Hematopoietic multipotent progenitor cell treated with erythropoietin and hydrocortisone succinate and interleukin-3 and kit ligand, for 8 days (in vitro differentiated cells): ENCODE measurements around the gene CSF1.
"Not testable (repeated sequence)": the region's sequence is repeated elsewhere in the genome, so short reads cannot be mapped to it uniquely, and the experiment has no call there.

Experiments
- DNase-seq: peaks from one replicate; pipeline ENCODE4 v3.0.0-alpha.2; 2015

Gene CSF1

DNA sequence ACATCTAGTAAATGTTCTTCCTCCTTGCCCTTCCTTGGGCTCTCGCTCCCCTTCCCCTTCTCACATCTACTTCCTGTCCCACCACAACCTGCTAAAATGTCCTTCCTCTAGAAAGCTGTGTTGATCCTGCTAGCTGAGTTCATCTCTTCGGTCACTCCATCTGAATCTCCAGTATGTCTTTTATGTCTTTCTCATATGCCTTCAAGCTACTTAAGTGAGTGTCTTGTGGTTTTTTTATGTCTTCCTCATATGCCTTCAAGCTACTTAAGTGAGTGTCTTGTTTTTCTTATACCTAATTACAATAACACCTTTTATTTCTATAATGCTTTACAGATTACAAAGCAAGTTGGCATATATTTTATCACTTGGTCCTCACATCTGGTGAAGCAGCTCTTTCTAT, 33.9 kb downstream of the CSF1 start:
- DNase-seq: no peak

DNA sequence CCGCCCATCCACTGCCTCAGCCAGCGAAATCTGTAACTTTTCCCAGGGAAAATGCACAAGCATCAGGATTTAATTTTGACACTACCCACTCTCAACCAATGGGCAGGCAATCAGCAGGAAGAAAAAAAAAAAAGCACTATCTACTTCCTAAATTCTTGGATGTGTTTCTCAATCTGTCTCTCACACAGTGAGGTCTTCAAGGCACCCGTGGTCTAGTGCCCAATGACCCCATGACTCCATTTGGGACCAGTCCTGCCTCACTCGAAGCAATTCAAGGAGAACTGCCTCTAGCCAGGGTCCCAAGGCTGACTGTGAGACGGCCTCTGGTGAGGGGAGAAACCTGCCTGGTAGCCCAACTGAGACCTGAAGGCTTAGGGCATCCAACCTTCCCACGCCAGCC, 35.9 kb downstream of the CSF1 start:
- no peak for DNase-seq

DNA sequence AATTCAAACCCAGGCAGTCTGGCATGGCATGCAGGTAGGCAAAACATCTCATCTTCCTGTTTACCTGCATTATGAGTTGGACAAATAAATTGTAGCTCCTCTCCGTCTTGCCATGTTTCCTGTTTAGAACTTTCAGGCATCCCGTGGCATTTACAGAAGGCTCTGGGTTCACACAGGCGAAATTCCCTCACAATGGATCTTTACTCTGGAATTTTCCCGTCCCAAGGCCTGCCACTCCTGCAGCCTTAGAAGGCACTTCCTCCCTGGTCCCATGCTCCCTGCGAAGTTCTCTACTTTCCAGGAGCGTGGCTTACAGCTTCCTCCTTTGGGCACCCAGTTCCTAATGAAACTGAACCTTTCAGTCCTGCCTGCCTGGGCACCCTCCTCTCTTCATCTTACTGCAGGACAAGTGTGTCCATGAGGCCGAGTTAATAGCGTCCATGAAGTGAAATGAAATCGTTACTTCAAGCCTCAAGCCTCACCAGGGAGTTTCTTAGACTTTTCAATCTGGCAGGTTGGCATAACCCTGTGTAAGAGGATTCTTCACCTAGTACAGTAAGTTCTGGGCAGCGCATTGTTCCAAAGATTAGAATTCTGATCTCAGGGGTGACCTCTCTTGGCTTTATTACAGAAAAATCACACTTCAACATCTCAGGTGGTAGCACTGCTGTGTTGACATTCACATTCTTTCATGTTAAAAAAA, 37.1 kb downstream of the CSF1 start:
- DNase-seq: no peak

DNA sequence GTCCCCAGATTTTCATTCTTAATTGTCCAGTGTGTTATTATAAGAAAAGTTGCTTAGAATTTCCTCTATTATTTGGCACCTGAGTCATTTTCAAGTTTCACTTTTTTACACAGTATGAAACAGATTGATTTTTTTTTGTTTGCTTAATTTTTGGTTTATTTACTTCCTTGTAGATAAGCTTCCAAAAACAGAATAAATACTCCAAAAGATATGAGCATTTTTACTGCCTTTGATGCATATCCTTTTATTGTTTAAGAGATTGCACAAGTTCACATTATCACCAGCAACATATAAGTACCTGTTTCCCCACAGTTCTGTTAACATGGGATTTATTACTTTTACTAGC, 37.6 kb downstream of the CSF1 start:
- no peak for DNase-seq

DNA sequence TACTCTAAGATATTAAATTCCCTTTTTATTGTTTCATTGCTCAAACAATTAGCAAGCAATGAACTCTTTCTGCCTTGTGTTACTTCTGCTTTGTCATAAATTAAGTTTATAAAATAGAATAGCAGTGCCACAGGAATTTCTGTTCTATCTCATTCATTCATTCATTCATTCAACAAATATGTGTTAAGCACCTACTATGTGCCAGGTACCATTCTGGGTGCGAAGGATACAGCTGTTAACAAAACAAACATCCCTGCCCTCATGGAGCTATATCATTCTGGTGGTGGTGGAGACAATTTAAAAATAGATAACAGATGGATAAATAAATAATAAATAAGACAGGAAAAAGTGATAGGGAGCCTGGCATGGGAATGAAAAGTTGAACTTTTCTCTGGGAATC, 39.4 kb downstream of the CSF1 start:
- no peak for DNase-seq

DNA sequence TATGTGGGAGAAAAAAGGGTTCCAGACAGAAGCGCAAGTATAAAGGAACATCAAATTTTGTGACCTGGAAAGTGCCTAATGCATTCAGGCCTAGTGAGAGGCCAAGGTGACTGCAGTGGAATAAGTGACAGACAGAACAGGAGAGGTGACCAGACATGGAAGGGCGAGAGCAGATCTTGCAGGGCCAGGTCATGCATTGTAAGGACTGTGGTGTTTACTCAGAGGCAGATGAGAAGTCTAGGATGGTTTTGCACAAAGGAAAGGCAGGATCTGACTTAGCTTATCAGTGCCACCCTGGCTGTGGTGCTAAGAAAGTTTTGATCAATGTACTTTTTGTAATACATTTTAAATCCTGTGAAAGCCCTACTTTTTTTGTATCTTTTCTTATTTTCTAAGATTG, 39.9 kb downstream of the CSF1 start:
- no peak for DNase-seq

DNA sequence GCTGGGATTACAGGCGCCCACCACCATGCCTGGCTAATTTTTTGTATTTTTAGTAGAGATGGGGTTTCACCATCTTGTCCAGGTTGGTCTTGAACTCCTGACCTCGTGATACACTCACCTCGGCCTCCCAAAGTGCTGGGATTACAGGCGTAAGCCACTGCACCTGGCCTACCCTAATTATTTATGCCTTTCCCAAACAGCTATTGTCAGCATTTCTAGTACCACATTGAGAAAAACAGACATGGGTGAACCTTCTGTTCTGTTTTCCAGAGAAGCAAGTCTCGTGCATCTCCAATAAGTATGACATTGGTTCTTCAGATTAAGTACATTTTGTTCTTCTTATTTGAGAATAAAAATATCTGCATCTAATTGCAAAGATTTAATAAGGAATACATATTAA, 40.9 kb downstream of the CSF1 start:
- not testable (repeated sequence) for DNase-seq

DNA sequence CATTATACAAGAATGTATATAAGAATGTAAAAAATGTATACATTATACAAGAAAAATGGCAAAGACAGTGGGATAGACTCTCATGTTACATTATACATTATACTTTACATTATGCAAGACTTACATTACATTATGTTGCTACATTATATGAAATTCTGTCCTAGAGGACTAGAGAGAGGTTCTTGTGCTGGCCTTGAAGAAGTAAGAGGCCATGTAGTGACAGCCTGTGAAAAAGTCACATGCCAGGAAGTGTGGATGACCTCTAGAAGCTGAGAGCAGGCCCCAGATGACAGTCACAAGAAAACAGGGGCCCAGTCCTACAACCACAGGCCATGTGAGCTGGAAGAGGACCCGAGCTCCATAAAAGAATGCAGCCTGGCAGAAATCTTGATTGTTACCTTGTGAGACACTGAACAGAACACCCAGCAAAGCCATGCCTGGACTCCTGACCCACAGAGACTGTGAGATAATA, 43.4 kb downstream of the CSF1 start:
- DNase-seq: no peak

DNA sequence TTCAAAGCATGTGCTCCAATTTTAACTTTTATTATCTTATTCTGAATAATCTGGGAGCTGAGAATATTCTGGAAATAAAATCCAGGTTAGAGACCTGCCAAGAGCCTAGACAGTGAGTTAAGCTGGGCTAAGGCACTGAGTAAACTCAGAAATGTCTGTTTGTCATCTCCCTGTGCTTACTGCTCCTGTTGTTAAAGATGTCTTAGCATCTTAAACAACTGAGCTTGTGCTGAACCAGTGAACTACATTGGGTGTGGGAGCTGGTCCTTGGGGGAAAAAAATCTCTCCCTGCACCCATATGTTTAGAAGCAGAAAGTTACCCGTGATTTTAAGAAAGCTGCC, 49.0 kb downstream of the CSF1 start:
- DNase-seq: no peak

DNA sequence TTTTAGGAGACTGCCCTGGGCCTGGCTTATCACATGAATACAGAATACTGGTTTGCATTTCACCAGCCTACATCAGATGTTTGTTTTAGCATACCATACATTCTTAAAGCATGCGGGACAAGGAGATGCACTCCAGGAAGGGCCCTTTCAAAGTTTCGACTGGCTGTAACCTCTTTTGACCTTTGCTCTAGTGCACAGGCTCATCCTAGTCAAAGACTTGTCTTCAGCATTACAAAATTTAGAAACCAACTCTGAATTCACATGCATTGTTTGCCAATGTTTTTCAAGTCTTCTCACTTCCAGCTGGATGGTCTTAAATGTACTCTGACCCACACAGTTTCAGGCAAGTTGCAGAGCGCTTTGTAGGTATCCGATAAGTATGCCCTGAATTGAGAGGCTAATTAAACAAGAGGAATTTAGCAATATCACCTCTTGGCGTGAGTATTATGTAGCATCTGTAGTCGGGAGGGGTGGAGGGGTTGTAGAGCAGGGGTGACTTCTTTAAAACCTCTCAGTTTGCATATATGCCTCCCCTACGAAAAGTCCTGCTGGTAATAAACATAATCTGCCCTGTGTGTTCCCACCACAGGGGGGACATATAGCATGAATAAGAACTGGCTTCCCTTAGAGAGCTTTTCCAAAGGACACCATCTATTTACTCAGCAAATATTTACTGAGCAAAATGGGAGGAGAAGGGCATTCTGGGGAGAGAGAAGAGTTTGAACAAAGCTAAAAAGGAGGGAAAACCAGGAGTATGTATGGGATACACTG, 49.5 kb downstream of the CSF1 start:
- DNase-seq: no peak

DNA sequence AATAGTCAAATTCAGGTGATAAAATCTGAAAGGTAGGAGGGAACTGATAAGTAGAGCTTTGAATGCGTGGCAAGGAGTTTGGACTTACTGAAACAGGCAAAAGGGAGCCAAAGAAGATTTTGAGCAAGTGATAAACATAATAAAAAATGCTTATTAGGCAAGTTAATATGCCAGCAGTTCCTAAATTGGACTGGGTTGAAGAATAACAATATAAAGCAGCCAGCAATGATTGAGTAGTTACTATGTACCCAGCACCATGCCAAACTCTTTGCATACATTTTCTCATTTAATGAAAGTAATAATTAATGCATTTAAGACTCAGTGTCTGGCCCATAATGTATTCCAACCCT, 50.1 kb downstream of the CSF1 start:
- DNase-seq: no peak

DNA sequence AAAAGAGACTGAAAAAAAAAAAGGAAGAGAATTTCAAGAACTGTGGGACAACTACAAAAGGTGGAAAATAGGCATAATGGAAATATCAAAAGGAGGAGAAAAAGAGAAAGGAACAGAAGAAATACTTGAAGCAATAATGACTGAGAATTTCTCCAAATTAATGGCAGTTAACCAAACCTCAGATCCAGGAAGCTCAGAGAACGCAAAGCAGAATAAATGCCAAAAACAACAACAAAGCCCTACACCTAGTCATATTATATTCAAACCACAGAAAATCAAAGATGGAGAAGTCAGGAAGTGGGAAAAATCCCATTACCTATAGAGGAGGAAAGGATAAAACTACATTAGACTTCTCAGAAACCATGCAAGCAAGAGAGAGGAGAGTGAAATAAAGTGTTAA, 53.2 kb downstream of the CSF1 start:
- no peak for DNase-seq

DNA sequence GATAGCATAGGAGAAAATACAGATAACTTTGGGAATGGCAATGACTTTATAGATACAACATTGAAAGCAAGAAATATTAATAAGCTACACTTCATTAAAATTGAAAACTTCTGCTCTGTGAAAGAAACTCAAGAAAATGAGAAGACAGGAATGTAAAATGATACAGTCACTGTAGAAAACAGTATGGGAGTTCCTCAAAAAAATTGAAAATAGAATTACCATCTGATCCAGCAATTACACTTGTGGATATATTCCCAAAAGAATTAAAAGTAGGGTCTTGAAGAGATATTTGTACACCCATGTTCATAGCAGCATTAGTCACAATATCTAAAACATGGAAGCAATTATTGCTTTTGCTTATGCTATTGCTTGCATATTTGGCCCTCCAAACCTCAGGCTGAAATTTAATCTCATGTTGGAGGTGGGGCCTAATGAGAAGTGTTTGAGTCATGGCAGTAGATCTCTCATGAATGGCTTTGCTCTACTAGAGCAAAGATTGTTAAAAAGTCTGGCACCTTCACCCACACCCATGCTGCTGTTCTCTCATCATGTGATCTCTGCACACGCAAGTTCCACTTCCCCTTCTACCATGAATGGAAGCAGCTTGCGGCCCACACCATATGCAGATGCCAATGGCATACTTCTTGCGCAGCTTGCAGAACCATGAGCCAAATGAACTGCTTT, 58.6 kb downstream of the CSF1 start:
- DNase-seq: no peak

DNA sequence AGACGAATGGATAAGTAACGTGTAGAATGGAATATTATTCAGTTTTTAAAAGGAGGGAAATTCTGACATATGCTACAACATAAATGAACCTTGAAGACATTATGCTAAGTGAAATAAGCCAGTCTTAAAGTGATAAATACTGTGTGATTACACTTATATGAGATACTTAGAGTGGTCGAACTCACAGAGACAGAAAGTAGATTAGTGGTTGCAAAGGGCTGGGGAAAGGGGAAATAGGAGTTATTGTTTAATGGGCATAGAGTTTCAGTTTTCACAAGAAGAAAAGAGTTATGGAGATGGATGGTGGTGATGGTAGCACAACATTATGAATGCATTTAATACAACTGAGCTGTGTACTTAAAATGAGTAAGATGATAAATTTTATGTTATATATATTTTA, 59.3 kb downstream of the CSF1 start:
- DNase-seq: no peak

DNA sequence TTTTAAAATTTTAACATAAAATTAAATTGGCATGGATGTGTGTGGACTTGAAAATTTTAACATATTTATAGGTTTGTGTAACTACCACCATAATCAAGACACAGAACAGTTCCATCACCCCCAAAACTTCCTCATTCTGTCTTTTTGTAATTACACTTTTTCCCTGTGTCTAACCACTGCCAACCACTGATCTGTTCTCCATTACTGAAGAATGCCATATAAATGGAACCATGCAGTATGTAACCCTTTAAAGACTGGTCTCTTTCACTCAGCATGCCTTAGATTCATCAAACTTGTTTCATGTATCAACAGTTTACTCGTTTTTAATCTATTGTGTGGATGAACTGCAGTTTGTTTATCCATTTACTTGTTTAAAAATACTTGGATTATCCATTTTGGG, 60.9 kb downstream of the CSF1 start:
- no peak for DNase-seq

DNA sequence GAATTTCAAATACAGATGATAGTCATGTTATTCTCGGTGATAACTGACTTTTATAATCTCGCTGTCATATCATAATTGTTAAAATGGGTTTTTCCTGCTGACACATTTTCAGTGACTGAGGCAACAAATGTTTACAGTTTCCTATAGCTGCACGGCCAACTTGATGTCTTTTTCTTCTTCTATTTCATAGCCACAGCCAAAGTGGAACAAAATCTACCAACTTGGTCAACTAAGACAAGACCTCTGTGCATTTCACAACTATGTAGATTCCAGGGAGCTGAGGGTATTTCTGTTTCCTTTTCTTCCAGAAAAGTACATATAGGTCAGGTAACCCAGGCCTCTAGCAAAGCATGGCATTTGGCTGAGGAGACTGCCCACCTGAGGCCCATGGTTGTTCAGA, 63.5 kb downstream of the CSF1 start:
- no peak for DNase-seq

DNA sequence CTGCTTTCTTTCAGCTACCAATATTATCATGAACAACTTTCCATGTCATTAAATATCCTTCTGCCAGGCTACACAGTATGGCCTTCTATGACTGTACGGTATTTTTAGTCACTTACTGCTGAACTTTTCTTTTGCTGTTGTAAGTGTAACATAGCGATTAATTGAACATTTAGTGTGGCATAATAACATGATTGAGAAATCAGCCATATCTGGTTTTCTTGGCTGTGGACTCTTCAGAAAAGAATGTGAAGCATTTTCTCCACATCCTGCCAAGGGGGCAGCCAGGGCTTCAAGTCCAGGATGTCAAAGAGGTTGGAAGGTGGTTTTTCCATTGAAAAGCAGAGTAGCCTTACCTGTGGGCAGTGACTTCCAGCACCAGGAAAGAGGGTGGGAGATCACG, 65.1 kb downstream of the CSF1 start:
- DNase-seq: no peak

DNA sequence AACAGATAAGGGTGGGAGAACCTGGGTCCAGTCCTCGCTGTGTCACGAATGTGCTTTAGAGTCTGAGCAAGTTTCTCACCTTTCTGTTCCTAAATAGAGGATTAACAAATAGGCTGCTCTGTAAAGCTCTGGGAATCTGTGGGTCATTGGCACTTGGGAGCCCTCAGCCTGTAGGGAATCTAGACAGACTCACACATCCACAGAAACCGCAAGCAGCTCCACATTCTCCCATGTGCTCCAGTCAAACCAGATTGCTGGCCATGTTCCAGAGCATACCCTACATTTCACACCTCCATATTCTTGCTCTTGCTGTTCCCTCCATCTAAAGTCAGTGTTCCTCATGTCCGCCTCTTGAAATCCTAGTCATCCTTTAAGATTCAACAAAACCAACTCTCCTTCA, 66.1 kb downstream of the CSF1 start:
- no peak for DNase-seq

DNA sequence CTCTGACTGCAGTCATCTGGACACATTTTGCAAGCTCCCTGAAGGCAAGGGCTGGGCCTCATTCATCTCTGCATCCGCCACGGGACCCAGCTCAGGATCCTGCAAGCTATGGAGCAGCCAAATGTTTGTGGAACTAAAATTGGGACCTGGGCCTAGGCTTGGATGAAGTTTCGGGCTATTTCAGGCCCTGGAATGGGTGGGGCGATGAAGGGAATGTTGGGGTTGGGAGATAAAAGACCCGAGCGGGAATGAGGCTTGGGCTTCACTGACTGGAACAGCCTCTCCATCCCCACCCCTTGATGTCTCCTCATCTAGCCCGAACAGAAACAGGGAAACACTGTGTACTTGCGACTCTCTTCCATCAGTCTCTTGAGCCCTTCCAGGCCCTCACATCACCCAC, 66.6 kb downstream of the CSF1 start:
- no peak for DNase-seq

DNA sequence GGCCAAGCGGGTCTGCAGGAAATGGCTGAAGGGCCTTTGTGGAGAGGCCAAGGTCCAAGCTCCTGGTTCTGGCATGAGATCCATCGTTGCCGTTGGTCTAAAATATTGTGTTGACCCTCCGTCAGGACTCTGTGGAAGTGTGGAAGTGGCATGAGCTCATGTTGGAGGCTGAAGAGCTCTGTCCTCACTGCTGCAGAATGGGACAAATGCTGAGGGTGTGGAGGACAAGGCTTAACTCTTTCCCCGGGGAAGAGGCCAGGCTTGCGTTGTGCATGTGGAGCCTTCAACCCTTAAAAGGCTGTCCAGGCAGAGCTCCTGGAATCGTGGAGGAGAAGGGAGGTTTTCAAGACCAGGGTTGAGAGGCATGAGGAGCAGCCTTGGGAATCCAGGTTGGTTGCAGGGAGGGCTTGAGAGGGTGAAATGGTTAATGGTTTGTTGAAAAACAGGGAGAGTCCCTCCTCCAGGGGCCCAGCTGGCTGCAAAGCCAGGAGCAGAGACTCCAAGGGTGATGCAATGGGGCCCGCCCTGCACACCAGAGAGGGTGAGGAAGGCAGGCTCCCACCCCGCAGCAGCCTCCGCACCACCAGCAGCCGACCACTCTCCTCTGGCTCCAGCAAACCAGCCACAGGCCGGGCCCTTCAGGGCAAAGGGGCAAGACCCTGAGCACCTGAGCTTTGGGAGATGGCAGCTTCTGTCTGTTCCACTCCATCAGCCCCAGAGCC, 67.2 kb downstream of the CSF1 start:
- DNase-seq: no peak

DNA sequence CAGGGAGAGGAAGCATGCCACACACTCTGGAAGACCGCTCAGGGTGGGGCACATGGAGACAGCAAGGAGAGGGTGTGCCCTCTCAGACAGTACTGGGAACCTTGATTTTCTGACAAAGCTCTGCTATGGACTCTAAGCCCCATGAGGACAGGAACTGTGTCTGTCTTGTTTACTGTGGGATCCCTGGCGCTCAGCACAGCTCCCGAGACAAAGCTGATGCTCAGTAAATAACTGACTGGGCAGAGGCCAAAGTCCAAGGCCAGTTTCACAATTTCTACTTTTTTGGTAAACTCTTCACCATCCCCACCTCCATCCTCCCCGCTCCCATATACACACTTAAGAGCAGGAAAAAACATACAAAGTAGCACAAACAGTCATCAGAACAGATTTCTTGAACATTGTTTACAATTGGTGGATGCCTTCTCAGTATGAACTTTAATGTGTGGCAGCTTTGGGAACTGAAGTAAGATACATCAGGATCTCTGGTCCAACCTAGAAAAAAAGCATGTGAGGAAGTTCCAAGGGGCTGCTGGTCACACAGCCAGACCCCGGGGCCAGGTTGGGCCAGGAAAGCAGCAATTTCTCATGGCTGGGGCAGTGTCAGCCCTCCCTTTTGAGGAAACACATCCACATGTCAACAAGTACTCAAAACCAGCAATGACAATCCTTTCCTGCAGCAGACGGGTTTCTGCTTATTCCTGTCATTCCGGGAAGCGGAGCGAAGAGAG, 68.3 kb downstream of the CSF1 start:
- no peak for DNase-seq

DNA sequence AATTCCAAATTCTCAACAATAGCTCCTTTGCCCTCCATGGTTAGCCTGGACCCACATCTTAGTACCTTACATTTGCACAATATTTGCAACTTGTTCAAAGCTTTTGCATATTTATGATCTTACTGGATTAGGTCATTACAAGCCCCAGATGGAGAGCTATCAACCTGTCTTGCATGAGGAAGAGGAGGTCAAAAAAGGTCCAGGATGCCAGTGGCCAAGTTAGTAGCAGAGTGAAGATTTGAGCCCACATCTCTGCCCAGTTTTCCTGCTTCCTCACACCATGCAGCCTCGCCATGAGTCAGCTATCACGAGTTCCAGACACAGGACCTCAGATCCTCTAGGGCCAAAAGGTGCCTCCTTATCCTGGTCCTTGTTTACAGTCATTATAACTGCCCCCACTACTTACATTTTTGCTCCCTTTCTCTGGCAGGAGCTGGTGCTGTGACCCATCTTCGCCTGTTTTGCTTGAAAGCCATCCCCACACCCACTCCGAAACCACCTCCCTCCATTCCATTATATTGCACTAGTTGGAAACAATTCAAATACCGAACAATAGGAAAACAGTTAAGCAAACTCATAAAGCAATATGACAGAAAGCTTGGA, 68.9 kb downstream of the CSF1 start:
- no peak for DNase-seq
